HepG2 (cell line): Measurements from ENCODE around the gene SIK3. TPM values are rescaled to one million over a fixed set of nuclear protein-coding genes. Genes with fewer than 3 reads are reported as not detected.

ENCODE experiments used
- CSRNP2 ChIP-seq: sonication (generic); formaldehyde crosslinking; conservative IDR thresholded peaks from 2 replicates; pipeline ENCODE4 v1.8.0; 2022; ENCODE audit warnings: low read depth, missing genetic modification reagents
- DNMT1 ChIP-seq: sonication (generic); formaldehyde crosslinking; IDR thresholded peaks from 2 replicates; pipeline ENCODE4 v1.5.1; 2020; ENCODE audit warnings: mild to moderate bottlenecking, missing genetic modification reagents
- HMGXB3 ChIP-seq: sonication (generic); formaldehyde crosslinking; IDR thresholded peaks from 2 replicates; pipeline ENCODE4 v1.4.0; 2020; ENCODE audit warnings: missing genetic modification reagents, borderline replicate concordance
- HNRNPL ChIP-seq: fragments of 200-400 bp; formaldehyde crosslinking; IDR thresholded peaks from 2 replicates; pipeline ENCODE4 v1.6.1; 2017; ENCODE audit warnings: mild to moderate bottlenecking, low read depth, low read length
- ISL2 ChIP-seq: sonication (generic); formaldehyde crosslinking; IDR thresholded peaks from 2 replicates; pipeline ENCODE4 v1.5.0; 2020; ENCODE audit warnings: missing genetic modification reagents
- KMT2B ChIP-seq: IDR thresholded peaks from 2 replicates; pipeline ENCODE4 v1.6.1; 2016; ENCODE audit warnings: missing genetic modification reagents, missing compliant biosample characterization
- NFYB ChIP-seq: sonication (generic); formaldehyde crosslinking; IDR thresholded peaks from 2 replicates; pipeline ENCODE4 v1.4.0; 2020; ENCODE audit warnings: missing genetic modification reagents
- NR2C2 ChIP-seq: sonication (generic); formaldehyde crosslinking; IDR thresholded peaks from 2 replicates; pipeline ENCODE4 v1.4.0; 2020; ENCODE audit warnings: missing genetic modification reagents, mild to moderate bottlenecking, moderate library complexity, borderline replicate concordance
- PAXIP1 ChIP-seq: sonication (generic); formaldehyde crosslinking; conservative IDR thresholded peaks from 2 replicates; pipeline ENCODE4 v1.4.0; 2020; ENCODE audit warnings: mild to moderate bottlenecking, missing genetic modification reagents, moderate library complexity
- POLR2G ChIP-seq: fragments of 200-400 bp; formaldehyde crosslinking; IDR thresholded peaks from 2 replicates; pipeline ENCODE4 v1.6.1; 2018; ENCODE audit warnings: mild to moderate bottlenecking, low read depth, low read length, moderate library complexity
- SMARCE1 ChIP-seq: fragments of 450-650 bp; IDR thresholded peaks from 2 replicates; pipeline ENCODE4 v1.6.1; 2017; ENCODE audit warnings: borderline replicate concordance
- XRCC5 ChIP-seq: fragments of 200-400 bp; formaldehyde crosslinking; optimal IDR thresholded peaks from 2 replicates; pipeline ENCODE3; 2017; ENCODE audit warnings: mild to moderate bottlenecking, low read length
- ZBTB43 ChIP-seq: sonication (generic); formaldehyde crosslinking; conservative IDR thresholded peaks from 2 replicates; pipeline ENCODE4 v1.4.0; 2020; ENCODE audit warnings: missing genetic modification reagents
- ZBTB49 ChIP-seq: sonication (generic); formaldehyde crosslinking; IDR thresholded peaks from 2 replicates; pipeline ENCODE4 v1.4.0; 2020; ENCODE audit warnings: missing genetic modification reagents, borderline replicate concordance
- ZNF101 ChIP-seq: sonication (generic); formaldehyde crosslinking; IDR thresholded peaks from 2 replicates; pipeline ENCODE4 v1.4.0; 2020; ENCODE audit warnings: mild to moderate bottlenecking, low read depth, missing genetic modification reagents, borderline replicate concordance
- ZNF543 ChIP-seq: sonication (generic); formaldehyde crosslinking; IDR thresholded peaks from 2 replicates; pipeline ENCODE4 v1.4.0; 2020; ENCODE audit warnings: mild to moderate bottlenecking, missing genetic modification reagents
- polyA plus RNA-seq, 8 experiments: library from polyadenylated mRNA; depleted of rRNA in 3 of 8; stranded (reverse) in 7 of 8; unstranded in 1 of 8; fragments of >200 nt; fragmentation: Illumina TruSeq in 4 of 8; extraction: Trizol in 4 of 8; gene quantifications; 2 replicates each; pipeline versions ENCODE4 v1.2.1 to v1.2.3, GENCODE V29; 2011 to 2016; ENCODE audit warnings: low read depth in 4 of 8, missing spikeins in 1 of 8, mixed read lengths in 1 of 8; ENCODE audit not compliant: insufficient read depth in 1 of 8
- total RNA-seq, 5 experiments: library from RNA; depleted of rRNA; stranded (reverse); fragments of >200 nt; fragmentation: Illumina TruSeq; extraction: Trizol; gene quantifications; 2 replicates each; pipeline ENCODE4 v1.2.3, GENCODE V29; 2016; ENCODE audit warnings: low read depth in 1 of 5

Gene SIK3
- total and polyA plus RNA-seq, 2 of the 13 experiments (the other 11 are each of a cell fraction or from before 2014, with no cell fraction given) = 5.7 to 9.8 TPM

- TF ChIP-seq KMT2B (CRISPR knock-in tag) = no peak
- peak; percentile 71; the same call in 1 of the 2 replicates for TF ChIP-seq ZNF543 (CRISPR knock-in tag)
- TF ChIP-seq POLR2G = peak; percentile 70
- no peak for TF ChIP-seq XRCC5
- TF ChIP-seq ISL2 (CRISPR knock-in tag) = peak; percentile 79; the same call in 1 of the 2 replicates
- no peak for TF ChIP-seq ZNF101 (CRISPR knock-in tag)
- TF ChIP-seq ZBTB49 (CRISPR knock-in tag) = no peak
- peak; percentile 72 for TF ChIP-seq NFYB
- TF ChIP-seq SMARCE1 = no peak
- TF ChIP-seq HNRNPL = no peak
- peak; percentile 89 for TF ChIP-seq NR2C2 (CRISPR knock-in tag)
- peak; percentile 96 for TF ChIP-seq PAXIP1 (CRISPR knock-in tag)
- peak; percentile 87 for TF ChIP-seq ZBTB43 (CRISPR knock-in tag)
- TF ChIP-seq CSRNP2 = no peak
- no peak for TF ChIP-seq DNMT1
- TF ChIP-seq HMGXB3 (CRISPR knock-in tag) = no peak
Observed at GRCh38 chr11:116826751-116827431, 271.3 kb downstream of the SIK3 start (continued).
